Jurkat, Clone E6-1 (cell line): ENCODE data around the gene C3orf38.
"Not testable (repeated sequence)": the region's sequence is repeated elsewhere in the genome, so short reads cannot be mapped to it uniquely, and the experiment has no call there.

Source experiments
- DNase-seq: peaks from one replicate; pipeline ENCODE4 v3.0.0-alpha.2; 2011; ENCODE audit warnings: low read depth, low spot score
- H3K4me3 ChIP-seq: 2 replicates; pipeline ENCODE4 v1.5.1; 2011; ENCODE audit warnings: mild to moderate bottlenecking, low read length, control low read depth, moderate library complexity

The C3orf38 gene

GRCh38 chr3:88150371-88150770 is 612 bp downstream of the C3orf38 start:
- peak overlapping the region; percentile 89 for H3K4me3 ChIP-seq
- DNase-seq: no peak

GRCh38 chr3:88150806-88151205 is 1.0 kb downstream of the C3orf38 start:
- peak overlapping the region; percentile 89 for H3K4me3 ChIP-seq
- no peak for DNase-seq

- no peak overlapping the region for H3K4me3 ChIP-seq
- no peak for DNase-seq
Measured at GRCh38 chr3:88151358-88151757, 1.6 kb downstream of the C3orf38 start.

- H3K4me3 ChIP-seq: no peak overlapping the region
Measured at GRCh38 chr3:88152841-88153240, 3.1 kb downstream of the C3orf38 start.

GRCh38 chr3:88166419-88166971 is 16.7 kb downstream of the C3orf38 start:
- DNase-seq: no peak

More at GRCh38 chr3:88152841-88153240, 3.1 kb downstream of the C3orf38 start:
- DNase-seq: no peak

GRCh38 chr3:88167173-88167572 is 17.4 kb downstream of the C3orf38 start:
- H3K4me3 ChIP-seq: no peak overlapping the region
- DNase-seq: no peak

More at GRCh38 chr3:88166419-88166971, 16.7 kb downstream of the C3orf38 start:
- no peak overlapping the region for H3K4me3 ChIP-seq

- no peak overlapping the region for H3K4me3 ChIP-seq
- DNase-seq: no peak
Measured at GRCh38 chr3:88167704-88168103, 17.9 kb downstream of the C3orf38 start.

GRCh38 chr3:88168171-88168570 is 18.4 kb downstream of the C3orf38 start:
- H3K4me3 ChIP-seq: no peak overlapping the region
- DNase-seq: no peak

GRCh38 chr3:88180398-88180999 is 30.7 kb downstream of the C3orf38 start:
- no peak overlapping the region for H3K4me3 ChIP-seq
- DNase-seq: peak; percentile 63

- not testable (repeated sequence) for H3K4me3 ChIP-seq
Measured at GRCh38 chr3:88182165-88182918, 32.6 kb downstream of the C3orf38 start.

GRCh38 chr3:88188436-88188835 is 38.7 kb downstream of the C3orf38 start:
- H3K4me3 ChIP-seq: no peak overlapping the region
- no peak for DNase-seq

More at GRCh38 chr3:88182165-88182918, 32.6 kb downstream of the C3orf38 start:
- not testable (repeated sequence) for DNase-seq

- no peak overlapping the region for H3K4me3 ChIP-seq
- DNase-seq: no peak
Measured at GRCh38 chr3:88189361-88189810, 39.6 kb downstream of the C3orf38 start.

GRCh38 chr3:88191872-88192409 is 42.2 kb downstream of the C3orf38 start:
- H3K4me3 ChIP-seq: no peak overlapping the region
- DNase-seq: no peak

GRCh38 chr3:88192631-88193030 is 42.9 kb downstream of the C3orf38 start:
- no peak overlapping the region for H3K4me3 ChIP-seq
- no peak for DNase-seq

- DNase-seq: no peak
- no peak overlapping the region for H3K4me3 ChIP-seq
Measured at GRCh38 chr3:88195951-88196434, 46.2 kb downstream of the C3orf38 start.

- no peak for DNase-seq
- H3K4me3 ChIP-seq: no peak overlapping the region
Measured at GRCh38 chr3:88198121-88198520, 48.4 kb downstream of the C3orf38 start.

GRCh38 chr3:88203642-88204055 is 53.9 kb downstream of the C3orf38 start:
- H3K4me3 ChIP-seq: no peak overlapping the region
- peak; percentile 26 for DNase-seq
